ENCODE data around the gene HSD3B2.
"Not testable (repeated sequence)": the region's sequence is repeated elsewhere in the genome, so short reads cannot be mapped to it uniquely, and the experiment has no call there.

The HSD3B2 gene

DNA sequence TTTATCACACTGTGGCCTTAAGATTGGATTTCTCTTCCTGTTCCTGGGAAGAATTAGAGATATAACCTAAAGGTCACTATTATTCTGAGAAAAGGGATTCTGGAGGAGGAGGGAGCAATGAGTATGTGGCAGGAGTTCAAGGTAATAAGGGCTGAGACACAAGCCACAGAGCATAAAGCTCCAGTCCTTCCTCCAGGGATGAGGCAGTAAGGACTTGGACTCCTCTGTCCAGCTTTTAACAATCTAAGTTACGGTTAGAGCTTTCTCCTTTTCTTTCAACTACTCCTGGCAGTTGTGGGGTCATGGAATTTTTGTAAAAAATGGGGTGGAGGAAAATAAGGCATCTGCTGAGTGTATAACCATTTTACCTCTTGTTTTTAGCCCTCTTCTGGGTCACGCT lies at the start of gene HSD3B2:
HSD3B2 (plus strand) TSS at position 201 of the 400 bp plus-strand sequence. CDS start 270 bp downstream, outside the sequence.
- DNase-seq (ENCODE audit: low spot score), result no peak

DNA sequence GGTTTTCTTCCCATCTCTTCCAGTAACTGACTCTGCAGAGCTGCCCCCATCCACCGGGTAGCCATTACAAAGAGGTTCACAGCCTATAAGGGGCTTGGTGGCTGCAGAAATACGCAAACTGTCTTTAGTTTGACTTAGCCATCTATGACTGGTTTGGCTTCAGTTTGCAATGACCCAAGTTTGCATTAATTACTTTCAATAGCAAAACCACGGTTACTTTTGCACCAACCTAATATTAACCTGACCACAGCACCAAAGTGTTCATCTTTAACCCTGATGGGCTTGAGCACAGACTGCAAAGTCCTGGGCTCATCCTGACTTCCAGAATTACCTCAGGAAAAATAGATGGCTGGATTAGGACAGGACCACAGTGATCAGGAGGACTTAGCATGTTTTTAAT lies 48.5 kb upstream of the HSD3B2 start:
- no peak for DNase-seq (ENCODE audit: low spot score)

- no peak for DNase-seq (ENCODE audit: low spot score)
Observed at GRCh38 chr1:119367432-119368124, 47.4 kb upstream of the HSD3B2 start.

GRCh38 chr1:119368554-119368953 lies 46.4 kb upstream of the HSD3B2 start, which contains the start of gene HAO2:
Gene HAO2, plus strand, starts transcription at chr1:119368785. Its CDS starts 12,301 bp downstream, at chr1:119381086.
- DNase-seq (ENCODE audit: low spot score), result no peak

DNA sequence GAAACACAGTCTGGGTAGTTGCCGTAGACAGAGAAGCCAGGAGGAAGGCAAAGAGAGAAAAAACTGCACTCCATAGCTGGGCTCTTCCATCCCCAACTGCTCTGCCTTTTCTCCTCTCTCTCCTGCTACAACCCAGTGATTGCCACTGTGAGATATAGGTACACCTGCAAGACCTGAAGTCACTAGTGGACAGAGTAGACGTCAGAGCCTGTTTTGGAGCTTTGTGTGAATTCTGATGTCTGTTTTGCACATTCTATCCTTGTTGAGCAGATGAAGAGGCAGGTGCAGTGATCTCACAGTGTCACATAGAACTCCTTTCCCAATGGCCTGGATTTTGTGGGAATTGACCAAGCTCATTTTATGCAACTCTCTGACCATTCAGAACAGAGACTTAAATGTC lies 44.2 kb upstream of the HSD3B2 start:
- DNase-seq (ENCODE audit: low spot score), result no peak

DNA sequence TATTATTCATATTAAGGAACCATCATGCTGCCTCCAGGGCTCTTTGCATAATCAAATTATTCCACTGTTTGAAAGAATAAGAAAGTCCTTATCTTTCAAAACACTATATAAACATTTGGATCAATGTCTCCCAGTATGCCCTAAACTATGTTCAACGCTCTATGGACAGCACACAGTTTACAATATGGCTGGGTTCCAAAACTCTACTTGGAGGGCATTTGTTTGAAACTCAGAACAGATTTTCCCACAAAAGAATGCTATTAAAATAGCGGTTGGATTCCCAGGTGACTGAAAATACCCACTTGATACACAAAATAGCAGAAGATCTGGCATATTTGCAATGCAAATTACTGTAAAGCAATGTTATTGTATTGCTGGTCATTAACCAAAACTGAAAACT lies 43.1 kb upstream of the HSD3B2 start:
- DNase-seq (ENCODE audit: low spot score), result no peak

DNA sequence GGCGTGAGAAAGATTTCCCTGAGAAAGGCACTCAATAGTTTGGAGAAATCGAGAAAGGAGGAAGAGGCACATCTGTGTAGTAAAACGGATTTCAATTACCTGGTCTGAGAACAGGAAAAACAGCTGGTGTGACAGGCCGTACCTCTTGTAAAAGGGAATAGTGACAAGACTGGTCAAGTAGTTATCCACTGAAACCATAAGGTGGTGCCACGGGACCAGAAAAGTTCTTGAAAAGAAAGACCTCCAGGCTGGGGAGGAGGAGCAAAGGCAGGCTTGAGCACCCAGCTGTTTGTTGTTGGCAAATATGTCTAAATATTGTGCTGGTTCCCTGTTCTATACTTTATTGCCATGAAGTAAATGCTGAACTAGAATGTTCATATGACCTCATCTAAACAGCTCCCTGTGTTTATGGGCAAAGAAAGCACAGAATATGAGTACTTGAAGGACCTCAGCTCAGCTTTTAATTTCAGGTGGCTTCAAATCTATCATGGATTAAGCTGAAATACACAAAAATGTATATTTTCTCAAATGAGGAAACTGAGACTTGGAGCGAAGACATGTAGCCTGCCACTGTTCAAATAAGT lies 42.4 kb upstream of the HSD3B2 start:
- no peak for DNase-seq (ENCODE audit: low spot score)

- no peak for DNase-seq (ENCODE audit: low spot score)
Observed at GRCh38 chr1:119373465-119373864, 41.5 kb upstream of the HSD3B2 start.

DNA sequence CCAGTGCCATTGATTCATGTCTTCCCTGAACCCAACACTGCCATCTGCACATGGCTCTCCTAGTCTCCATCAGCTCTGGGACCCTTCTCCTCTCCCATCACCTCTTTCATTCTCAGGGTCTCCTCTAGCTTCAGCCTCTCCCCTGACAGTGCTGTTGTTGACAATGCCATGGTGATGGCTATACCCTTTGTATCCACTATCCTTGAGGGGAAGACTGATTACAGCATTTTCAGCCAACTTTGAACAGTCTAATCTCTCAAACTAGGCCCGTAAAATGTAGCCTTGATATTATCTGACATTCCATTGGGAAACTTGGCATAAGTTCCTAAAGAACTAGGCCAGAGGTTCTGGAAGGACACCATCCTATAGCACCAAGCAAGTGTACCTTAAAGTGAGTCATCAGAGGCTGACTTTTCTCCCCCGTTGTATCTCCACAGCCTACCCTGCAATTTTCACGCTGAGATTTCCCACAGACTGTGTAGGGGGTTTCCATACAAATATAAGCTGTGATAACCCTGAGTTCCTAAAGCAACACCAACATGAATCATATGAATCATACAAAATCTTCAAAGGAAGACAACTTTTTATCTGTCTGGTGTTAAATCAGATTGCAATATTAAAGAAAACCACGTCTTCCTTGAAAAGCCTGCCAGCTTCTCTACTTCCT lies 40.6 kb upstream of the HSD3B2 start:
- DNase-seq (ENCODE audit: low spot score), result no peak

GRCh38 chr1:119375366-119375765 lies 39.6 kb upstream of the HSD3B2 start:
- DNase-seq (ENCODE audit: low spot score), result no peak

DNA sequence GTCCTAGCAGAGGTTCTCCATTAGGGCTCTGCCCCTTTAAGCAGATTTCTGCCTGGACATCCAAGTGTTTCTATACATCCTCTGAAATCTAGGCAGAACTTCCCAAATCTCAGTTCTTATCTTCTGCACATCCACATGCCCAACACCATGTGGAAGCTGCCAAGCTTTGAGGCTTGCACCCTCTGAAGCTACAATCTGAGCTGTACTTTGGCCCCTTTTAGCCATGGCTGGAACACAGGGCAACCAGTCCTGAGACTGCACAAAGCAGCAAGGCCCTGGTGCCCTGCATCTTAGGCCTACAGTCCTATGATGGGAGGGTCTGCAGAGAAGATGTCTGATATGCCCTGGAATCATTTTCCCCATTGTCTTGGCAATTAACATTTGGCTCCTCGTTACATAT lies 38.4 kb upstream of the HSD3B2 start:
- no peak for DNase-seq (ENCODE audit: low spot score)

- DNase-seq (ENCODE audit: low spot score), result not testable (repeated sequence)
Observed at GRCh38 chr1:119377594-119377993, 37.4 kb upstream of the HSD3B2 start.

DNA sequence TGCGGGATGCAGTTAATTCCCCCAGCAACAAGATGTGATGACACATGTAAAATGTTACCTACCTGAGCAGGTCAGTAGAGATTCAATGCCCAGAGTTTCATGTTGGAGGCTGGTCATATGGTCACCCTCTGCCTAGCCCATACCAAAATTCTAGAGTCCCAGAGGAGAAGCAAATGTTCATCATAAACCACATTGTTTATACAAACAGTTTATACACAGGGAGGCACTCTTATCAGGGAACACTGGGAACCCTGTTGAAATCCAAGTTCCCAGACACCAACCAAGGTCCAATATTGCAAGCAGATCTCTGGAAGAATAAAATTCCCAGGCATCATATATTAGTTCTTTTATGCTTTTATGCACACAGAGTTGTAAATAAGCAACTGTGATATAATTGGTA lies 35.8 kb upstream of the HSD3B2 start:
- DNase-seq (ENCODE audit: low spot score), result no peak

GRCh38 chr1:119380304-119380703 lies 34.6 kb upstream of the HSD3B2 start:
- DNase-seq (ENCODE audit: low spot score), result no peak

GRCh38 chr1:119380983-119381662 lies 33.8 kb upstream of the HSD3B2 start:
- no peak for DNase-seq (ENCODE audit: low spot score)

DNA sequence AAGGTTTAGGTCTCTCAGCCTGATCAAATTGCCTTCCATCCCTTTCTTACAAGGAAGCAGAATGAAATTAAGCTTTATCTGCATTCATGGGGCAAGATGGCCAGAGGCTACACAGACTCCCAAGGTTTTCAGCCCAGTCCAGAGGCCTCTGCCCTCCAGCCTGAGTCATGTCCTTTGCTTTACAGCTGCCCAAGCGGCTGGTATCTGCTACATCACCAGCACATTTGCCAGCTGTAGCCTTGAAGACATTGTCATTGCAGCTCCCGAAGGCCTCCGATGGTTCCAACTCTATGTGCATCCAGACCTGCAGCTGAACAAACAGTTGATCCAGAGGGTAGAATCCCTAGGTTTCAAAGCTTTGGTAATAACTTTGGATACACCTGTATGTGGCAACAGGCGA lies 30.4 kb upstream of the HSD3B2 start:
- no peak for DNase-seq (ENCODE audit: low spot score)

- DNase-seq (ENCODE audit: low spot score), result no peak
Observed at GRCh38 chr1:119385650-119386049, 29.3 kb upstream of the HSD3B2 start.

DNA sequence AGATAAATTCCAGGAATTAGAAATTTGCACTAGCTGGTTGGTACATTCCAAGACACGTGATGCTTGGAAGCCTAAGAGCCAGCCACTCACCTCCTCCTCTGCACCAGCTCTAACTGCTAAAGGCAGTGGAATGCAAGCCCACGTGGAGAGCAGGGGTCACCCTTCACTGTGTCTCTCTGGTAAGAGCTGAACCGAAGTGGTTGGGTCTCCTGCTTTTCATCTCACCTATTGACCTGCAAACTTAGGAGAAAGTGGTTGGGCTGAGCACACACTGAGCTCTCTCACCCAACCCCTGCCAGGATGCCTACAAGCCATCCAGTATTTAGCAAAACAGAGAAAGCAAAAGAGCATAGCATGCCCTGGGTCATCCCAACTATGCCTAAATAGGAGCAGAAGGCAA lies 27.1 kb upstream of the HSD3B2 start:
- DNase-seq (ENCODE audit: low spot score), result no peak

DNA sequence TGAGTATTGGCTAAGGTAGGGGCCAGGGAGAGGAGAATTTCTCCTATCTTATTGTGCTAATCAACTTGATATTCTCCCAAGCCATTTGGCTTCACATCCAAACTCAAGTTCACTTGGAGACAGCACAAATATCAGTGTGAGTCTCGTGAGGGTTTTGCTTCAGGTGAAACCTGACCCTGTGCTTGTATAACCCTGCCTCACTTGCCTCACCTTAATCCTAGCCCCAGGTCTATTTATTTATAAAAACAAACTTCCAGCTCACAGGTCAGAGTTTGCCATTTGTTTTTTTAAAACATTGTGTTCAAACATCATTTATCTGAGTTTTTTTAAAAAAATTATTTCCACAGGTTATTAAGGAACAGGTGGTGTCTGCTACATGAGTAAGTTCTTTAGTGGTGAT lies 26.5 kb upstream of the HSD3B2 start:
- DNase-seq (ENCODE audit: low spot score), result no peak

DNA sequence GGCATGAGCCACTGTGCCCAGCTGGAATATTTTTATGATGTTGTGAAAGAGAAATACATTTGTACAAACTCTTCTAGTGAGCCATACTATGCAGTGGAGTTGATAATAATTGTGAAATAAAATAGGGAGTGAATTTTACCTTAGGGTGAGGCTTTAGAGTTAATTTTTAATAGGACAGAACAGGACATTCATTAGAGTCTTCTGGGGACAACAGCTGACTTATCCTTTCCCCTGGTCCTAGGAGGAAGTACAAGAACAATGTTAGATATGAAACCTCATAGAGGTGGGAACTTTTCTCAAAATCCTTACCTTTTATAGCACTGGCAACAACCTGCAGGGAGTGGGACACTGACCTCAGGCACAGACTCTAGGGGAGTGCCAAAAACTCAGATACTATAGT lies 24.4 kb upstream of the HSD3B2 start:
- no peak for DNase-seq (ENCODE audit: low spot score)

DNA sequence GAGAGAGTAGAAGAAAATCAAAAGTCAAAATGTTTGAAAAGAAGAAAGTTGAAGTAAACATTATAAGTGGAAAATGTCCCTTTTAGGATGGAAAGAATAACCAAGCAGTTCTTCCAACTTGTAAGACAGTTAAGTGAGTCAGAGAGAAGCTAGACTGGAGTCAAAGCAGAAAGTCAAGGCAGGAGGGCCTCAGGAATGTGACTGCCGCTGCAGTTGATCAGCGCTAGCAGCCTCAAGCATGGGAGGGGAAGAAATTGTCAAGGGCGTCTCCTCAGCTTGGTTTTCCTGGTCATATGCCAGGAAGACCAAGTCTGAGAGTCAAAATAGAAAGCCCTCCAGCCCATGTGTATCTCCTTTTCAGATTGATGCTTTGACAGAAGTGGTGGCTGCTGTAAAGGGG lies 23.2 kb upstream of the HSD3B2 start:
- DNase-seq (ENCODE audit: low spot score), result no peak

GRCh38 chr1:119394085-119394484 lies 20.9 kb upstream of the HSD3B2 start:
- no peak for DNase-seq (ENCODE audit: low spot score)

- no peak for DNase-seq (ENCODE audit: low spot score)
Observed at GRCh38 chr1:119396982-119397381, 18.0 kb upstream of the HSD3B2 start.
